GM12874 (cell line): ENCODE data around the gene KCTD20.

ENCODE experiments used
- CTCF ChIP-seq: IDR thresholded peaks from 2 replicates; pipeline ENCODE4 v1.5.1; 2011; ENCODE audit warnings: low read depth, mild to moderate bottlenecking, control low read depth, low read length, moderate library complexity; ENCODE audit not compliant: insufficient read depth

KCTD20 gene

GRCh38 chr6:36469148-36469661, 26.4 kb downstream of the KCTD20 start:
- no peak for TF ChIP-seq CTCF

GRCh38 chr6:36469946-36470345, 27.1 kb downstream of the KCTD20 start:
- TF ChIP-seq CTCF = no peak

- no peak for TF ChIP-seq CTCF
Observed at GRCh38 chr6:36478051-36478526, 35.3 kb downstream of the KCTD20 start.

- no peak for TF ChIP-seq CTCF
Observed at GRCh38 chr6:36479256-36479655, 36.5 kb downstream of the KCTD20 start.

- no peak for TF ChIP-seq CTCF
Observed at GRCh38 chr6:36484736-36485135, 41.9 kb downstream of the KCTD20 start.

GRCh38 chr6:36487698-36488097, 44.9 kb downstream of the KCTD20 start:
- no peak for TF ChIP-seq CTCF

- no peak for TF ChIP-seq CTCF
Observed at GRCh38 chr6:36488221-36488620, 45.4 kb downstream of the KCTD20 start.

GRCh38 chr6:36489426-36489825, 46.6 kb downstream of the KCTD20 start:
- TF ChIP-seq CTCF = no peak
